ENCODE data around the gene CDC34. TPM values are rescaled to one million over a fixed set of nuclear protein-coding genes. Genes with fewer than 3 reads are reported as not detected.

CDC34 gene
- total RNA-seq, 4 donors from 2014 or later: 25.8 to 81.2 (median 42.4) TPM

DNA sequence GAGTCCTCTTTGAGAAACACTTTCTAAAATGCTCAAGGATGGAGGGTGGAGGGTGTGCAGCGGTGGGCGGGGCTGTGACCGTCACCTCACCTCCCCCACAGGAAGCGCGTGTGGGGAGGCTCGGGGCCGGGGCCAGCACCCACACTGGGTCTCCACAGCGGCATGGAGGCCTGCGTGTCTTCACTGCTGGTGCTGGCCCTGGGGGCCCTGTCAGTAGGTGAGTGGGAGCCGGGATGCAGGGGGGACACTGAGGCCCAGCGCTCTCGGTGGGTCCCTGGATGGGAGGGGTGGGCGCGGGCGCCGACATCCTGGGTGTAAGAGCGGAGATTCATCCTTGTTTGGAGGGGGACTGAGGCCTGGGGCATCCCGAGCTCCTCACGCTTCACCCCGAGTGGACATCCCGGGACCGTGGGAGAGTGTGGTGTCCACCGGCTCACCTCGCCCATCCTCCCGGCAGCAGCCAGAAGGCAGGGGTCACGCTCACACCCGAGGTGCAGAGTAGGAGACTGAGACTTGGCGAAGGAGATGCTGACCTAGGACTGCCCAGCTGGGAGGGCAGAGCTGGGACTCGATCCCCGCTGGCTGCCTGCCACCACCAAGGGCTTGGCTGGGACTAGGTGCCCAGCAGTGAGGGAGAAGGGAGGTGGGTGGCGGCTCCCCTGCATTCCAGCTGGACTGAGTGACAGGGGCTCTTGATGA is 12.5 kb downstream of the CDC34 start, which contains the start of gene GZMM:
GZMM (plus strand) TSS at position 144 of the 699 bp plus-strand sequence; CDS start at position 163, 19 bp downstream.
- no peak for TF ChIP-seq CTCF (IDR thresholded peaks at IDR 0.05; ENCODE audit: low read depth)

GRCh38 chr19:547117-547516 is 15.6 kb downstream of the CDC34 start:
- no peak for TF ChIP-seq CTCF (IDR thresholded peaks at IDR 0.05; ENCODE audit: low read depth)

- TF ChIP-seq CTCF (IDR thresholded peaks at IDR 0.05; ENCODE audit: low read depth): no peak
Measured at GRCh38 chr19:547836-548720, 16.5 kb downstream of the CDC34 start.

GRCh38 chr19:548886-549830 is 17.6 kb downstream of the CDC34 start:
- no peak for TF ChIP-seq CTCF (IDR thresholded peaks at IDR 0.05; ENCODE audit: low read depth)

DNA sequence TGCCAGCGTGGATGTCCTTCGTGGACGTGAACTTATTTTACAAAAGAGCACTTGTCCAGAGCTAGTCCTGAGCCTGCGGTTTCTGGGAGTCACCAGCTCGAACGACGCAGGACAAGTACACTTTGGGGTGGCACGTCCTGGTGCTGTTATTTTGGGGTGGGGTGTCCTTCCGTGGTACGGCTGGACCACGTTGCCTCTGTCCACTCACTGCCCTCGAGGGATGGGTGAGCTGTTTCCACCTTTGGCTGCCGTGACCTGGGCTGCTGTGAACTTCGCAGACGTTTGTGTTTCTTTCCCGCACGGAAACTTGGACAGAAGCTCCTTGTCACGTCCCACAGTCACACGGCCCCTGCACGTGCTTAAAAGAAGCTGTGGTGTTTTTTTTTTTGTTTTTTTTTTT is 23.3 kb downstream of the CDC34 start:
- no peak for TF ChIP-seq CTCF (IDR thresholded peaks at IDR 0.05; ENCODE audit: low read depth)

GRCh38 chr19:555474-555808 is 23.9 kb downstream of the CDC34 start:
- no peak for TF ChIP-seq CTCF (IDR thresholded peaks at IDR 0.05; ENCODE audit: low read depth)
